NCI-H2081 (cell line): Measurements from ENCODE around the gene EXOC5.

ENCODE experiments used
- DNase-seq, 2 experiments: peaks; one replicate each; lab custom pipeline; 2025; lab: John Stamatoyannopoulos, UW

Gene EXOC5

GRCh38 chr14:57168138-57168679 is 100.5 kb downstream of the EXOC5 start:
- peak in 1 of 2 experiments; percentile 33 for DNase-seq

- DNase-seq: peak; percentile 44 to 83
Observed at GRCh38 chr14:57161583-57162234, 107.0 kb downstream of the EXOC5 start.

- DNase-seq: no peak
Observed at GRCh38 chr14:57160333-57160732, 108.4 kb downstream of the EXOC5 start.

- no peak for DNase-seq
Observed at GRCh38 chr14:57153286-57153685, 115.4 kb downstream of the EXOC5 start.
